Measurements from ENCODE around the gene VAMP7. TPM values are rescaled to one million over a fixed set of nuclear protein-coding genes. Genes with fewer than 3 reads are reported as not detected.

Gene VAMP7
- total RNA-seq, 2 experiments from 2014 or later: 33.5 to 34.4 TPM

- CTCF ChIA-PET: no interaction called here
- no peak overlapping the region for H3K4me3 Mint-ChIP-seq
Measured at GRCh38 chrX:155949098-155949497, 68.0 kb downstream of the VAMP7 start.

GRCh38 chrX:155951237-155951789 lies 70.2 kb downstream of the VAMP7 start:
- Mint-ChIP-seq H3K27ac (no peak overlapping the region), H3K4me1 (ENCODE audit: low read depth) (no peaks in the 10 kb centered on the region)

More at GRCh38 chrX:155949098-155949497, 68.0 kb downstream of the VAMP7 start:
- Mint-ChIP-seq H3K27ac (no peak overlapping the region), H3K9me3 (no peaks in the 10 kb centered on the region), H3K36me3 (ENCODE audit: low read depth) (peaks cover 10% of the 10 kb centered on the region), H3K4me1 (ENCODE audit: low read depth) (no peaks in the 10 kb centered on the region), H3K27me3 (ENCODE audit: low read depth) (no peaks in the 10 kb centered on the region)
- no peak for DNase-seq
- intact Hi-C loops (cut with micrococcal nuclease): no loop called here

GRCh38 chrX:155953055-155953454 lies 71.9 kb downstream of the VAMP7 start:
- peaks cover 4% of the 10 kb centered on the region for H3K36me3 Mint-ChIP-seq (ENCODE audit: low read depth)
- DNase-seq: no peak
- H3K27me3 Mint-ChIP-seq (ENCODE audit: low read depth): peaks cover 2% of the 10 kb centered on the region
- no peak overlapping the region for H3K27ac Mint-ChIP-seq
- intact Hi-C loops (cut with micrococcal nuclease): no loop called here
- no peaks in the 10 kb centered on the region for H3K9me3 Mint-ChIP-seq
- CTCF ChIA-PET: no interaction called here
- no peaks in the 10 kb centered on the region for H3K4me1 Mint-ChIP-seq (ENCODE audit: low read depth)
- no peak overlapping the region for H3K4me3 Mint-ChIP-seq

More at GRCh38 chrX:155951237-155951789, 70.2 kb downstream of the VAMP7 start:
- H3K4me3 Mint-ChIP-seq: no peak overlapping the region
- CTCF ChIA-PET: no interaction called here
- DNase-seq: no peak
- H3K9me3 Mint-ChIP-seq: no peaks in the 10 kb centered on the region
- intact Hi-C loops (cut with micrococcal nuclease): no loop called here
- peaks cover 4% of the 10 kb centered on the region for H3K36me3 Mint-ChIP-seq (ENCODE audit: low read depth)
- peaks cover 2% of the 10 kb centered on the region for H3K27me3 Mint-ChIP-seq (ENCODE audit: low read depth)

- CTCF ChIA-PET: no interaction called here
- H3K4me3 Mint-ChIP-seq: no peak overlapping the region
- H3K9me3 Mint-ChIP-seq: no peaks in the 10 kb centered on the region
- peaks cover 2% of the 10 kb centered on the region for H3K27me3 Mint-ChIP-seq (ENCODE audit: low read depth)
- no peak overlapping the region for H3K27ac Mint-ChIP-seq
- no peaks in the 10 kb centered on the region for H3K4me1 Mint-ChIP-seq (ENCODE audit: low read depth)
- intact Hi-C loops (cut with micrococcal nuclease): no loop called here
- DNase-seq: no peak
- H3K36me3 Mint-ChIP-seq (ENCODE audit: low read depth): peaks cover 4% of the 10 kb centered on the region
Measured at GRCh38 chrX:155954793-155955192, 73.6 kb downstream of the VAMP7 start.

- Mint-ChIP-seq H3K36me3 (ENCODE audit: low read depth) (peaks cover 4% of the 10 kb centered on the region), H3K27me3 (ENCODE audit: low read depth) (peaks cover 2% of the 10 kb centered on the region), H3K27ac (no peak overlapping the region), H3K4me1 (ENCODE audit: low read depth) (no peaks in the 10 kb centered on the region), H3K4me3 (no peak overlapping the region), H3K9me3 (no peaks in the 10 kb centered on the region)
- CTCF ChIA-PET: no interaction called here
- intact Hi-C loops (cut with micrococcal nuclease): no loop called here
- no peak for DNase-seq
Measured at GRCh38 chrX:155956099-155956498, 75.0 kb downstream of the VAMP7 start.

GRCh38 chrX:155956649-155957048 lies 75.5 kb downstream of the VAMP7 start:
- CTCF ChIA-PET: no interaction called here
- DNase-seq: no peak
- H3K4me1 Mint-ChIP-seq (ENCODE audit: low read depth): no peaks in the 10 kb centered on the region

GRCh38 chrX:155957843-155958242 lies 76.7 kb downstream of the VAMP7 start:
- DNase-seq: no peak
- Mint-ChIP-seq H3K4me3 (no peak overlapping the region), H3K27ac (no peak overlapping the region), H3K4me1 (ENCODE audit: low read depth) (no peaks in the 10 kb centered on the region), H3K9me3 (no peaks in the 10 kb centered on the region), H3K27me3 (ENCODE audit: low read depth) (peaks cover 2% of the 10 kb centered on the region), H3K36me3 (ENCODE audit: low read depth) (peaks cover 4% of the 10 kb centered on the region)
- intact Hi-C loops (cut with micrococcal nuclease): no loop called here
- CTCF ChIA-PET: no interaction called here

More at GRCh38 chrX:155956649-155957048, 75.5 kb downstream of the VAMP7 start:
- Mint-ChIP-seq H3K9me3 (no peaks in the 10 kb centered on the region), H3K36me3 (ENCODE audit: low read depth) (peaks cover 4% of the 10 kb centered on the region), H3K4me3 (no peak overlapping the region), H3K27me3 (ENCODE audit: low read depth) (peaks cover 2% of the 10 kb centered on the region), H3K27ac (no peak overlapping the region)
- intact Hi-C loops (cut with micrococcal nuclease): no loop called here

- CTCF ChIA-PET: no interaction called here
- H3K4me3 Mint-ChIP-seq: no peak overlapping the region
- no peak for DNase-seq
- peaks cover 2% of the 10 kb centered on the region for H3K27me3 Mint-ChIP-seq (ENCODE audit: low read depth)
- no peaks in the 10 kb centered on the region for H3K4me1 Mint-ChIP-seq (ENCODE audit: low read depth)
- H3K9me3 Mint-ChIP-seq: peaks cover 5% of the 10 kb centered on the region
- peaks cover 7% of the 10 kb centered on the region for H3K36me3 Mint-ChIP-seq (ENCODE audit: low read depth)
- H3K27ac Mint-ChIP-seq: no peak overlapping the region
- intact Hi-C loops (cut with micrococcal nuclease): no loop called here
Measured at GRCh38 chrX:155959018-155959587, 78.0 kb downstream of the VAMP7 start.

GRCh38 chrX:155962906-155963305 lies 81.8 kb downstream of the VAMP7 start:
- Mint-ChIP-seq H3K4me1 (ENCODE audit: low read depth) (no peaks in the 10 kb centered on the region), H3K9me3 (peaks cover 9% of the 10 kb centered on the region), H3K36me3 (ENCODE audit: low read depth) (peaks cover 3% of the 10 kb centered on the region), H3K4me3 (no peak overlapping the region), H3K27me3 (ENCODE audit: low read depth) (peaks cover 15% of the 10 kb centered on the region), H3K27ac (no peak overlapping the region)
- intact Hi-C loops (cut with micrococcal nuclease): no loop called here
- CTCF ChIA-PET: no interaction called here
- DNase-seq: no peak

GRCh38 chrX:155966876-155967275 lies 85.7 kb downstream of the VAMP7 start:
- Mint-ChIP-seq H3K27me3 (ENCODE audit: low read depth) (peaks cover 35% of the 10 kb centered on the region), H3K36me3 (ENCODE audit: low read depth) (peaks cover 8% of the 10 kb centered on the region), H3K4me1 (ENCODE audit: low read depth) (no peaks in the 10 kb centered on the region), H3K9me3 (peaks cover 21% of the 10 kb centered on the region), H3K4me3 (no peak overlapping the region), H3K27ac (no peak overlapping the region)
- DNase-seq: peak; percentile 49
- intact Hi-C loops (cut with micrococcal nuclease): no loop called here
- CTCF ChIA-PET: no interaction called here

GRCh38 chrX:155967653-155968325 lies 86.6 kb downstream of the VAMP7 start:
- intact Hi-C loops (cut with micrococcal nuclease): no loop called here
- H3K36me3 Mint-ChIP-seq (ENCODE audit: low read depth): peaks cover 8% of the 10 kb centered on the region
- no peak overlapping the region for H3K4me3 Mint-ChIP-seq
- H3K27me3 Mint-ChIP-seq (ENCODE audit: low read depth): peaks cover 35% of the 10 kb centered on the region
- CTCF ChIA-PET: no interaction called here
- no peak for DNase-seq
- peaks cover 21% of the 10 kb centered on the region for H3K9me3 Mint-ChIP-seq
- H3K27ac Mint-ChIP-seq: no peak overlapping the region
- H3K4me1 Mint-ChIP-seq (ENCODE audit: low read depth): no peaks in the 10 kb centered on the region

- DNase-seq: peak; percentile 5
- H3K27me3 Mint-ChIP-seq (ENCODE audit: low read depth): peaks cover 35% of the 10 kb centered on the region
- intact Hi-C loops (cut with micrococcal nuclease): no loop called here
- no peak overlapping the region for H3K27ac Mint-ChIP-seq
- CTCF ChIA-PET: no interaction called here
- peaks cover 21% of the 10 kb centered on the region for H3K9me3 Mint-ChIP-seq
- H3K36me3 Mint-ChIP-seq (ENCODE audit: low read depth): peaks cover 8% of the 10 kb centered on the region
- no peaks in the 10 kb centered on the region for H3K4me1 Mint-ChIP-seq (ENCODE audit: low read depth)
- H3K4me3 Mint-ChIP-seq: no peak overlapping the region
Measured at GRCh38 chrX:155968326-155968661, 87.1 kb downstream of the VAMP7 start.

GRCh38 chrX:155968791-155969190 lies 87.6 kb downstream of the VAMP7 start:
- intact Hi-C loops (cut with micrococcal nuclease): no loop called here
- Mint-ChIP-seq H3K36me3 (ENCODE audit: low read depth) (peaks cover 7% of the 10 kb centered on the region), H3K27ac (no peak overlapping the region)

More at GRCh38 chrX:155968791-155969190, 87.6 kb downstream of the VAMP7 start:
- no peak for DNase-seq
- Mint-ChIP-seq H3K9me3 (peaks cover 19% of the 10 kb centered on the region), H3K4me3 (no peak overlapping the region), H3K4me1 (ENCODE audit: low read depth) (no peaks in the 10 kb centered on the region), H3K27me3 (ENCODE audit: low read depth) (peaks cover 35% of the 10 kb centered on the region)
- CTCF ChIA-PET: no interaction called here

All from activated naive CD4-positive, alpha-beta T cell treated with anti-CD3 and anti-CD28 coated beads for 36 hours (primary cell).